SJCRH30 (cell line): ENCODE data around the gene IL1RL1. TPM values are rescaled to one million over a fixed set of nuclear protein-coding genes. Genes with fewer than 3 reads are reported as not detected.

Source experiments
- DNase-seq, 2 experiments: peaks; one replicate each; pipeline ENCODE4 v3.0.0-alpha.2; 2015 to 2020
- H3K27ac ChIP-seq: fragments of 250-450 bp; sonication (Bioruptor Pico); 2 replicates; pipeline ENCODE4 v1.5.1; 2020; ENCODE audit warnings: mild to moderate bottlenecking, moderate library complexity
- H3K27me3 ChIP-seq: fragments of 250-450 bp; sonication (Bioruptor Pico); 2 replicates; pipeline ENCODE4 v1.5.1; 2020; ENCODE audit warnings: mild to moderate bottlenecking, moderate library complexity
- H3K36me3 ChIP-seq: fragments of 250-450 bp; sonication (Bioruptor Pico); 2 replicates; pipeline ENCODE4 v1.5.1; 2020; ENCODE audit warnings: mild to moderate bottlenecking, moderate library complexity
- H3K4me1 ChIP-seq: fragments of 250-450 bp; sonication (Bioruptor Pico); 2 replicates; pipeline ENCODE4 v1.5.1; 2020; ENCODE audit warnings: mild to moderate bottlenecking, moderate library complexity
- H3K4me3 ChIP-seq: fragments of 250-450 bp; sonication (Bioruptor Pico); 2 replicates; pipeline ENCODE4 v1.5.1; 2020; ENCODE audit warnings: mild to moderate bottlenecking, moderate library complexity
- H3K9me3 ChIP-seq: fragments of 250-450 bp; sonication (Bioruptor Pico); replicated peaks from 2 replicates; pipeline ENCODE4 v1.5.1; 2020; ENCODE audit warnings: mild to moderate bottlenecking, moderate library complexity
- total RNA-seq: library from RNA; depleted of rRNA; stranded (reverse); fragments of >200 nt; shearing (Covaris generic); gene quantifications from 2 replicates; pipeline ENCODE4 v1.2.3, GENCODE V29; 2014

Gene IL1RL1
- total RNA-seq, 1 experiment from 2014 or later, result not detected

DNA sequence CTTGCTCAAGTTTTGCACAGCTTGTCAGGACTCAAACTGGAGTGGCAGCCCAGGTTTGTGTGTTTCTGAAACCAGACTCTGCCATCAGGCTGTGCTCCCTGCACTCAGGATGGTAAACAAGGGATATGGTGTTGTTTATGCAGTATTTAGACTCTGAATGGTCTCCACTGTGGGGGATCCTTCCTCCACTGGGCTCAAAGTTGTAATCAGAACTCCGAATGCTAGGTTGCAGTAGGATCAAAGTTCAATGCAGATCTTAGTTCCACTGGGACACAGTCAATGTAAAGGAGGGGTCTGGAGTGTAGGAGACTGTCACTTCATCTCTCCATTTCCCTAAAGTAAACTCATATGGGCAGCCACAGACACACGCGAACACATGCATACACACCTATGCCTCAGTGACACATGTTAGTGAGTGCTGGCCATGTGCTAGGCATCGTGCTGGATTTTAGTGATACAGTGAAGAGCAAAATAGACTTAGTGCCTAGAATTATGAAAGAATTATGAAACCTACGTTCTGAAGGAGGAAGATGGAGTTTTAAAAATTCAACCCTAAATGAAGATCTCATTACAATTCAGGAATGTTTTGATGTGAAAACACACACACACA is 50.4 kb downstream of the IL1RL1 start:
- Histone ChIP-seq H3K36me3 (no peaks in the 10 kb centered on the region), H3K27ac (no peak overlapping the region), H3K27me3 (peaks cover 1% of the 10 kb centered on the region; the same call in 1 of the 2 replicates), H3K4me1 (no peaks in the 10 kb centered on the region), H3K4me3 (no peak overlapping the region), H3K9me3 (no peaks in the 10 kb centered on the region; the same call in 1 of the 2 replicates)
- no peak for DNase-seq

DNA sequence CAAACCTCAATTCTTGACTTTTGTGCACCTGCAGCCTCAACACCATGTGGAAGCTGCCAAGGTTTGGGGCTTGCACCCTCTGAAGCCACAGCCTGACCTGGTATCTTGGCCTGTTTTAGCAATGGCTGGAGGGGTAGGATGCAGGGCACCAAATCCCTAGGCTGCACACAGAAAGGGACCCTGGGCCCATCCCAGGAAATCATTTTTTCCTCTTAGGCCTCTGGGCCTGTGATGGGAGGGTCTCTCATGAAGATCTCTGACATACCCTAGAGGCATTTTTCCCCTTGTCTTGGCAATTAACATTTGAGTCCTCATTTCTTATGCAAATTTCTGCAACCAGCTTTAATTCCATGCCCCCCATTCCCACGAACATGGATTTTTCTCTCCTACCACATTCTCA is 54.4 kb downstream of the IL1RL1 start:
- Histone ChIP-seq H3K4me3 (no peak overlapping the region), H3K27ac (no peak overlapping the region), H3K27me3 (no peaks in the 10 kb centered on the region), H3K4me1 (no peaks in the 10 kb centered on the region), H3K9me3 (no peaks in the 10 kb centered on the region; the same call in 1 of the 2 replicates), H3K36me3 (no peaks in the 10 kb centered on the region)
- DNase-seq, result no peak

DNA sequence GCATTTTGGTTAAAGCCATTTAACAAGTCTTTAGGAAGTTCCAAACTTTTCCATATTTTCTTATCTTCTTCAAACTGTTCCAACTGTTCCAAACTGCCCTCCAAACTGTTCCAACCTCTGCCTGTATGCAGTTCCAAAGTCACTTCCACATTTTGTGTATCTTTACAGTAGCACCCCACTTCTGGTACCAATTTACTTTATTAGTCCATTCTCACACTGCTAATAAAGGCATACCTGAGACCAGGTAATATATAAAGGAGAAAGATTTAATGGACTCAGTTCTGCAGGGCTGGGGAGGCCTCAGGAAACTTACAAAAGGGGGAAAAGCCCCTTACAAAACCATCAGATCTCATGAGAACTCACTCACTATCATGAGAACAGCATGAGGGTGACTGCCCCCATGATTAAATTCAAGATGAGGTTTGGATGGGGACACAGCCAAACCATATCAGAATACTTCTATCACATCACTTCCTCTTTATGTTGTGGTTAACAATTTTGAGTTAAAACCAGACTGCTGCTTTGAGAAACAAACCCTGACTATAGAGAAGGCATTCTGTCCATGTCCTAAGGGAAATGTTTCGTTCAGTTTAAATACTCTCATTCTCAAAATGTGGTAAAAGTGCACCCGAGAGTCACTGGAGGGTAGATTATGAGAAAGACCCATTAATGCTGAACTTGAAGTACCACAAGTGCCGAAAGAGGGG is 55.2 kb downstream of the IL1RL1 start:
- Histone ChIP-seq H3K36me3 (no peaks in the 10 kb centered on the region), H3K4me3 (no peak overlapping the region), H3K27me3 (no peaks in the 10 kb centered on the region), H3K27ac (no peak overlapping the region), H3K9me3 (no peaks in the 10 kb centered on the region; the same call in 1 of the 2 replicates), H3K4me1 (no peaks in the 10 kb centered on the region)
- DNase-seq, result no peak

DNA sequence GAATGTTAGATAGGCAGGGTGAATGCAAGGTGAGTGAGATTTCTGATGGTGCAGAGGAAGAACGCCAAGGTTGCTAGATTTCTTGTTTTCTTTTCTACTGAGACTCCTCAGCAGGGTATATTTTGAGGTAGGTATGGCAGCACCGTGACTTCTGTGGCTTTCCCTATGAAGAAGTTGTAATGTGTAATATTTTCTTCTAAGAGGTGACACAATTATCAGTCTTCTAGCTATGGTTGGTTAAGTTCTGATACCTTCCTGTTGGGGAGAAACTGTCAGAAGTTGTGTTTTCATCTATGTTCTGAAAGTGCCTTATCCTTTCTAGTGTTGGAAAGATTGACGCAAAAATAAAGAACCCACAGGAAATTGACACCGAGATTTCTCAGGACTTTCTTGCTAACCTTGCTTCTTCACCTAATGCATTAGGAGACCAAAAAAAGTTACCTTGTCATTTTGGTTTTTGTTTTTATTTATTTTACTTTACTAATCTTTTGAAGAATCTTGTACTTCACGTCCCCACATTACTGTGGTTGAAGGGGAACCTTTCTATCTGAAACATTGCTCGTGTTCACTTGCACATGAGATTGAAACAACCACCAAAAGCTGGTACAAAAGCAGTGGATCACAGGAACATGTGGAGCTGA is 56.1 kb downstream of the IL1RL1 start:
- DNase-seq, result no peak
- Histone ChIP-seq H3K27me3 (no peaks in the 10 kb centered on the region), H3K27ac (no peak overlapping the region), H3K4me3 (no peak overlapping the region), H3K4me1 (no peaks in the 10 kb centered on the region), H3K9me3 (no peaks in the 10 kb centered on the region; the same call in 1 of the 2 replicates), H3K36me3 (no peaks in the 10 kb centered on the region)

DNA sequence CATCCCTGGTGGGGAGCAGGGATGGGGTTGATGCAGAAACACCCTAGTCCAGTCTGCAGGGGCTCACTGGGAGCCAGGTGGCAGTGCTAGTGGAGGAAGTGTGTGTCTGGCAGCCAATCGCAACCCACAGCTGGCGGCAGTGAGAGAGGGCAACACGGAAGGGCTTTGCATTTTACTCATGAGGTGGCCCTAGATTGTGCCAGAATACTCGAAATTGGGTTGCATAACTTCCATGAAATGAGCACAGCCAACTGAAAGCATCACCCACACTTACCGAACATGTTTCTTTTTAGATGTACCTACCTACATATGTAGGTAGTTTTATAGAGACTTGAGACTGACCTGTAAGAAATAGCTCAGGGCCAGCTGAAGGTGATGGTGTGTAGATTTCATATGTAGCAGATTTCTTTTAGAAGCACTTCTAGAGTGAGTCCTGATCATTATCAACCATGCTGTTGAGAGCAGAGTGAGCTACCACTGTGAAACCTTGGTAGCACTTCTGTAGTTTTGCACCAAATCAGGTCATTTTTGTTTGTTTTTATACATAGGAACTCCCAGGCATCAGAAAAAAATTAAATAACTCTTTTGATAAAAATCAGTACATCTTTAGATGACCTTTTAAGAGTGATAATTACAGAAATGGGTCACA is 57.2 kb downstream of the IL1RL1 start:
- no peaks in the 10 kb centered on the region; the same call in 1 of the 2 replicates for H3K9me3 ChIP-seq
- no peak overlapping the region for H3K27ac ChIP-seq
- H3K27me3 ChIP-seq, result no peaks in the 10 kb centered on the region
- DNase-seq, result no peak
- no peak overlapping the region for H3K4me3 ChIP-seq
- H3K4me1 ChIP-seq, result no peaks in the 10 kb centered on the region
- H3K36me3 ChIP-seq, result no peaks in the 10 kb centered on the region

DNA sequence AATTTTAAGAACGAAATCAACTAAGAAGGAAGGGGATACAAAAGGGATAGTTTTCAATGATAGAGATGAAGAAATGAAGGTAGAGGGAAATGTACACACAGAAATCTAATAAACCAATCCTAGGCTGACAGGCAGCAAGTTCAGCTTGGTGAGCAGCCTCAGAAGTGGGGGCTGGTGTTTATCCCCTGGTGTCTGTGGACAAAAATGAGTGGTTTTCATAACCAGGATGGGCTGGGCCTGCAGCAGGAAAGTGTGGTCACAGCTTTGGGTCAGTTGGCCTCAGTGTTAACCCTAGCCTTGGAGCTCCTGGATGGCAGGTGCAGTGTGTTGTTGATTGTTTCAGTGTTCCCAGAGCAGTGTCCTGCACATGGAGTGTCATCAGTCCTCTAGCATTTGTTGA is 58.5 kb downstream of the IL1RL1 start:
- Histone ChIP-seq H3K27me3 (no peaks in the 10 kb centered on the region), H3K4me3 (no peak overlapping the region), H3K36me3 (no peaks in the 10 kb centered on the region), H3K27ac (no peak overlapping the region), H3K9me3 (no peaks in the 10 kb centered on the region; the same call in 1 of the 2 replicates), H3K4me1 (no peaks in the 10 kb centered on the region)
- no peak for DNase-seq

DNA sequence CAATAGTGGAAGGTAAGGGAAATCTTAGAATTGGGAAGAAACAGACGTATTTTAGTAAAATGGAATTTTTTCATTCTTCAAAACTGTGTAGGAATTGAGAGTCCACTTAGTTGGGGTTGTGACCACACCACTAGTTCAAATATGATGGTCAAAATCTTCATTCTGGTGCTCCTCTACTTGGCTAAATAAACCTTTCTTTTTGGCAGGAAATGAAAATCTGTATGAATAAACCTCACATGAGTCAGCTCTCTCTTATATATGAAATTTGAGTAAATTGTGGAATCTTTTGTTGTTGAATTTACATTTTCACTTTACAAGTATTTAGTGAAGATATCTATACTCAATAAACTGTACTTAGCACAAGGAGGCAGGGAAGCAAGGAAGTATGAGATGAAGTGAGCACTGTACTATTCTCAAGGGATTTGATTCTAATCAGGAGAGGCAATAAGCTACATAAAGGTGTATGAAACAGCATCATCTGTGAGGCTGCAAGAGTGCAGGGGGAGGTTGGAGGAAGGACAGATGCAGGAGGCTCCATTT is 64.8 kb downstream of the IL1RL1 start:
- no peak overlapping the region for H3K27ac ChIP-seq

DNA sequence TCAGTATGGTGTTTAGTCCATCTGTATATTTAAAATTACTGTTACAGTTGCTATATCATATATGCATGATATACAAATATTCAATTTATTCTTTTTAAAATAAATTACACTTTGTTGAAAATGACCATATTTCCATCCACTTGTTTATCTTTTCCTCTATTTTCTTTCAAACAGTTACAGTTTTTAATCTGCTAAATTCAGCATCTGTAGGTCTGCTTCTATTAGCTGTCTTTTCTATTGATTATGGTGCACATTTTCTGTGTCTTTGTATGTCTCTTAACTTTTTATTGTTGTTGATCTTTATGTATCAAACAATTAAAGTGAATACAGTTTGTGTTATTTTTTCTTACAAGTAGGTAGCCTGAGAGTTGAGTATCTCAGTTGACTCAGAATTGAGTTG is 72.4 kb downstream of the IL1RL1 start:
- Histone ChIP-seq H3K4me3 (no peak overlapping the region), H3K9me3 (no peaks in the 10 kb centered on the region)
- DNase-seq, result no peak

More for the DNA sequence above, 64.8 kb downstream of the IL1RL1 start:
- DNase-seq, result no peak
- Histone ChIP-seq H3K9me3 (no peaks in the 10 kb centered on the region), H3K4me1 (no peaks in the 10 kb centered on the region), H3K27me3 (no peaks in the 10 kb centered on the region), H3K4me3 (no peak overlapping the region), H3K36me3 (no peaks in the 10 kb centered on the region)

DNA sequence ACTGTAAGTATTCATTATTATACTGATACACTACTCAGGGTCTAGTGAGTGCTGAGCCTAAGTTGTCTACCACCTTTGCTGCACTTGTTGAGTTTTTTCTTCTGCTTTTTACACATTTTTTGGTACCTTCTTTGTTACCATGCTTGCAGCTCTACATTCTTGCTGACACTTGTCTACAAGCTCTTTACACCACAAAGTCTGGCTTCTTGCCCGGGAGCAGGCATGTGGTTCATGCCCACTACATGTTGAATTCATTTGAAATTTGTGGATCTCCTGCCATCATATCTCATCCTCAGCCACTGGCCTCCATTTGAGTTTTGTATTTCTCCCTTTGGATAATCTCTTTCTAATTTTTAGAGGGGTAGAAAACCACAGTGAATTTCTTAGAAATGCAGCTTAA is 74.2 kb downstream of the IL1RL1 start:
- no peak overlapping the region for H3K27ac ChIP-seq
- no peaks in the 10 kb centered on the region for H3K9me3 ChIP-seq
- no peaks in the 10 kb centered on the region for H3K4me1 ChIP-seq
- H3K27me3 ChIP-seq, result no peaks in the 10 kb centered on the region
- H3K36me3 ChIP-seq, result no peaks in the 10 kb centered on the region
- no peak overlapping the region for H3K4me3 ChIP-seq
- DNase-seq, result no peak

More for the DNA sequence above, 72.4 kb downstream of the IL1RL1 start:
- Histone ChIP-seq H3K27ac (no peak overlapping the region), H3K36me3 (no peaks in the 10 kb centered on the region), H3K27me3 (no peaks in the 10 kb centered on the region), H3K4me1 (no peaks in the 10 kb centered on the region)

DNA sequence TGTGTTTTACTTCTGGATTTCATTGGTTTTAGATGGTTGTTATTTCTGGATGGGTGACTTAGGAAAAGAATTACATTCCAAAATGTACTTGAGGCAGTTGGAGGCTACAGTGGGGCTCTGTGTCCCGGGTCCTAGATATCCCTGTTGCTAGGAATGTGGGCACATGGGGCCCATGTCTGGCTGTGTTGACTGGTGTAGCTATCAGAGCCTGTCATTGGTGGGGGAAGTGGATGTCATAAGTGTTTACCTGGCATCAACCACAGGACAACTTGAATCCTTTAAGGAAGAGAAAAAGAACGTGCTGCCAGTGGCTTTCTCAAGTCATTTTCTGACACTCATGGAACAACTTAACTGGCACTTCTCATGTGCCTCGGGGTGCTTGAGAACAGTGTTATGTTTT is 74.6 kb downstream of the IL1RL1 start:
- no peaks in the 10 kb centered on the region for H3K9me3 ChIP-seq
- no peaks in the 10 kb centered on the region for H3K27me3 ChIP-seq
- no peak overlapping the region for H3K4me3 ChIP-seq
- H3K36me3 ChIP-seq, result no peaks in the 10 kb centered on the region
- H3K27ac ChIP-seq, result no peak overlapping the region
- H3K4me1 ChIP-seq, result no peaks in the 10 kb centered on the region
- no peak for DNase-seq

DNA sequence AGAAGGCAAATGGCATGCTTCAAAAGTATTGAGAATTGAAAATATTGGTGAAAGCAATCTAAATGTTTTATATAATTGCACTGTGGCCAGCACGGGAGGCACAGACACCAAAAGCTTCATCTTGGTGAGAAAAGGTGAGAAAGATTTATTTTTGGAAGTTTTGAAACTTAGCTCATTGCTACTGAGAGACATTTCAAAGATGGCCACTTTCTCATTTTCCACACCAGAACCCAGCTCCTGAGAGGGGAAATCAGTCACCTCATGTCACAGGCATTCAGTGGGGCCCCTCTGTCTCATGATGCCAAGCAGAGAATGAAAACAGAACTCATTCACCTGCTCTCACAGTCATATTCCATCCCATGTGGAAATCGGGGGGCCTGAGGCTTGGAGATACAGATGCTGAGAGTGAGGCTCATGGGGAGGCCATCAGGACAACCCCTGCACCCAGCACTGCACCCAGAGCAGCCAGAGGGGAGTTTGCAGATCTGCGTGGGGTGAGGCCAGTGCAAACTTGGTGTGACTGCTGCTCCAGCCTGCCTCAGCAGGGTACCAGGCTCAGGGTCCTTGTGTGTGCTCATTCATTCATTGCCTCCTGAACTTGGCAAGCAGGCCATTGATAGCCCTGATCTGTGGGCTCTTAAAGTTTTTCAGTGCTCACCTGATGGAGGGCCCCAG is 75.6 kb downstream of the IL1RL1 start:
- no peak for DNase-seq
- H3K4me3 ChIP-seq, result no peak overlapping the region
- H3K36me3 ChIP-seq, result no peaks in the 10 kb centered on the region
- H3K9me3 ChIP-seq, result no peaks in the 10 kb centered on the region
- H3K4me1 ChIP-seq, result no peaks in the 10 kb centered on the region
- H3K27me3 ChIP-seq, result no peaks in the 10 kb centered on the region
- no peak overlapping the region for H3K27ac ChIP-seq

DNA sequence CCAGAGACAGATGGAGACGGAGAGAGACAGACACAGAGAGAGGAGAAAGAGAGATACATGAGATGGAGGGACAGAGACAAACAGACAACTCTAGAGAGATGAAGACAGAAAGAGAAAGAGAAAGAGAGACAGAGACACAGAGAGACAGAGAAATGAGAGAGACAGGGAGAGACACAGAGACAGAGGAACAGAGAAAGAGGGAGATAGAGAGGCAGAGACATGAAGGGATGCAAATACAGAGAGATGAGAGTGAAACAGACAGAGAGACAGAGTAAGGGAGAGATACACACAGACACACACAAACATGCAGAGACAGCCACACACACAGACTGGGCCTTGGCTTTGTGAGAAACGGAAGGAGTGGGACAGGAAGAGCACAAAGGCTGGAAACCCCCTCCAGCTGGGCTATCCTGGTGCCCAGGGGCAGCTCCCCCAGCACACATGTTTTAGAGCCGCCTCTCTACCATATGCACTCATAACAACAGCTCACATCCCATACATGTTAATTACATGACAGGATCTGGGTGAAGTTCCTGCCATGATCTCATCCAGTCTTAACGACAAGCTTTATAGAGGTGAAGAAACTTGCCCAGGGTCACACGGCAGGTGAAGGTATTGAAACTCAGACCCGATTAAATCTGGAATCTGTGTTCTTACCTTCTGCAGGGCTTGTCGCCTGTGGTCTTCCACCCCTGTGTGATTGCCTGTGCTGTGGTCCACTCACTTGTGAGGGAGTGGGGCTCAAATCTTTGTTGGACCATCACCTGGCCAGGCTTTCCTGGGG is 76.6 kb downstream of the IL1RL1 start:
- Histone ChIP-seq H3K36me3 (no peaks in the 10 kb centered on the region), H3K4me3 (no peak overlapping the region), H3K27ac (no peak overlapping the region)

DNA sequence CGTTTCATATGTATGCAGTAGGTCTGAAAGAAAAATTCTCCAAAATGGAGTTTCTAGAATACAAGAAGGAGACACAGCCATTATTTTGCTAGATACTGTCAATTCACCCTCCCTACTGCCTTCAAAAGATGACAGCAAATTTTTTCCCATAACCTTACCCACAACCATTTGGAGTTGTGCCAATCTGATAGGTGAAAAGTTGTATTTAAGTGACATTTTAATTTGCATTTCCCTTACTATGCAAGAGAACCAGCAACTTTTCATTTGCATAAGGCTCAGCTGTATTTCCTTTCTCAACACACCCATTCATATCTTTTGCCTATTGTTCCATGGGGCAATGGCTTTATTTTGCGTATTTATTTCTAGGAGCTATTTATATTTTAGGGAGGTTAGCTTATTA is 80.2 kb downstream of the IL1RL1 start:
- H3K36me3 ChIP-seq, result no peaks in the 10 kb centered on the region

More for the DNA sequence above, 76.6 kb downstream of the IL1RL1 start:
- H3K9me3 ChIP-seq, result no peaks in the 10 kb centered on the region
- no peaks in the 10 kb centered on the region for H3K27me3 ChIP-seq
- no peak for DNase-seq
- no peaks in the 10 kb centered on the region for H3K4me1 ChIP-seq

DNA sequence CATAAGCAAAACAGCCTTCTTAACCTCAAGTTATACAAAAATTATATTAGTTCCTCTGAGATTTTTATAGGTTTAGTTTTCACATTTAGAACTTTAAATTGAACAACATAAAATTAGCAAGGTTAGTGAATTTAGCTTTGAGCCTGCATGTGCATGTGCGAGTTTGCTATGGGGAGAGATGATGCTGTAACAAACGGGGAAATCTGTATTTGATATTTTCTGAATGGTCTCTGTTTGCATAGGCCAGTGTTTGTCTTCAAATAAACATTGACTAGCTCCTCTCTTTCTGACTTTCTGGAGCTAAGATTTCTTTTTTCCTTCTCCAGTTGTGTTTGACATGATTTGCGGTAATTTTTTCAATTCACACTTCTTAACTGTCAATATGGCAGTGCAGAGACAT is 80.7 kb downstream of the IL1RL1 start:
- DNase-seq, result no peak
- Histone ChIP-seq H3K36me3 (no peaks in the 10 kb centered on the region), H3K27ac (no peak overlapping the region), H3K4me3 (no peak overlapping the region), H3K27me3 (no peaks in the 10 kb centered on the region), H3K4me1 (no peaks in the 10 kb centered on the region), H3K9me3 (no peaks in the 10 kb centered on the region)

More for the DNA sequence above, 80.2 kb downstream of the IL1RL1 start:
- H3K27me3 ChIP-seq, result no peaks in the 10 kb centered on the region
- no peaks in the 10 kb centered on the region for H3K4me1 ChIP-seq
- H3K4me3 ChIP-seq, result no peak overlapping the region
- no peak overlapping the region for H3K27ac ChIP-seq
- H3K9me3 ChIP-seq, result no peaks in the 10 kb centered on the region
- no peak for DNase-seq
